PFSK-1 (cell line): ENCODE results near the gene AJAP1.

Experiments
- FOXP2 ChIP-seq: optimal IDR thresholded peaks from 2 replicates; pipeline ENCODE3; 2011; ENCODE audit warnings: borderline replicate concordance, control low read depth, inconsistent platforms; ENCODE audit not compliant: insufficient read depth; ENCODE audit errors: extremely low read length, extremely low read depth
- POLR2AphosphoS5 ChIP-seq: IDR thresholded peaks from 2 replicates; pipeline ENCODE4 v1.6.1; 2012; ENCODE audit warnings: low read depth, mild to moderate bottlenecking, control low read depth, low read length, moderate library complexity
- SIN3A ChIP-seq: IDR thresholded peaks from 2 replicates; pipeline ENCODE4 v1.6.1; 2012; ENCODE audit warnings: mild to moderate bottlenecking, low read length, moderate library complexity, borderline replicate concordance; ENCODE audit not compliant: insufficient read depth
- TAF1 ChIP-seq: IDR thresholded peaks from 2 replicates; pipeline ENCODE4 v1.6.1; 2012; ENCODE audit warnings: low read length, control low read depth, borderline replicate concordance; ENCODE audit not compliant: insufficient read depth

GRCh38 chr1:4661595-4661917, 7.1 kb downstream of the AJAP1 start:
- TF ChIP-seq POLR2AphosphoS5 (no peak), FOXP2 (no peak), TAF1 (no peak), SIN3A (no peak)
